Heart left ventricle (tissue), 16 donors: ENCODE results near the gene CFB. TPM values are rescaled to one million over a fixed set of nuclear protein-coding genes. Genes with fewer than 3 reads are reported as not detected.
"Not testable (repeated sequence)": the region's sequence is repeated elsewhere in the genome, so short reads cannot be mapped to it uniquely, and the experiment has no call there.

Experiments used
- ATAC-seq, 4 donors: fragments of 200-7000 bp; cut with Tn5 transposase; one replicate each; pipeline ENCODE4 v1.9.1; 2020 to 2022; ENCODE audit warnings: moderate library complexity in 4 of 4, mild to moderate bottlenecking in 3 of 4, moderate number of reproducible peaks in 1 of 4
- DNase-seq, 5 donors: peaks; one replicate each; pipeline ENCODE4 v3.0.0-alpha.2; 2020
- H3K27ac ChIP-seq, 12 donors: fragments of 200-600 bp; sonication (generic) in 4 of 12; one replicate each; pipeline versions ENCODE4 v1.5.0 to v1.8.0; 2016 to 2022; ENCODE audit warnings: mild to moderate bottlenecking in 2 of 12
- H3K27me3 ChIP-seq, 9 donors: fragments of 200-600 bp; sonication (generic) in 2 of 9; one replicate each; pipeline versions ENCODE4 v1.5.1 to v1.8.0; 2016 to 2022; ENCODE audit warnings: mild to moderate bottlenecking in 3 of 9
- H3K36me3 ChIP-seq, 9 donors: fragments of 200-600 bp; sonication (generic) in 2 of 9; one replicate each; pipeline versions ENCODE4 v1.5.0 to v1.8.0; 2018 to 2022; ENCODE audit warnings: mild to moderate bottlenecking in 2 of 9
- H3K4me1 ChIP-seq, 12 donors: fragments of 200-600 bp; sonication (generic) in 4 of 12; one replicate each; pipeline versions ENCODE4 v1.5.0 to v1.8.0; 2016 to 2022; ENCODE audit warnings: mild to moderate bottlenecking in 3 of 12
- H3K4me3 ChIP-seq, 12 donors: fragments of 200-600 bp; sonication (generic) in 4 of 12; one replicate each; pipeline versions ENCODE4 v1.5.0 to v1.8.0; 2017 to 2022; ENCODE audit warnings: mild to moderate bottlenecking in 9 of 12, moderate library complexity in 4 of 12
- H3K9me3 ChIP-seq, 12 donors: fragments of 200-600 bp; sonication (generic) in 4 of 12; one replicate each; pipeline versions ENCODE4 v1.5.0 to v1.8.0; 2016 to 2022; ENCODE audit warnings: mild to moderate bottlenecking in 1 of 12
- POLR2A ChIP-seq, 2 donors: fragments of 450-650 bp; IDR thresholded peaks; one replicate each; pipeline ENCODE4 v1.6.1; 2017; ENCODE audit warnings: antibody characterized with exemption in 2 of 2, mild to moderate bottlenecking in 2 of 2, moderate library complexity in 2 of 2
- WGBS, 4 donors: extraction: QIAGEN DNeasy Blood & Tissue Kit in 2 of 4; methylation state at CpG; one replicate each; pipeline versions ENCODE4 v1.1.5 to v1.1.7; 2013 to 2018; 5-methylcytosine and 5-hydroxymethylcytosine counted together
- intact Hi-C, 10 donors: fragments of 100-400 bp; cut with DNase I; formaldehyde crosslinking; loops; one replicate each; pipeline versions ENCODE4 v1.11.1 to v1.14.2; 2022
- polyA plus RNA-seq, 2 donors: library from polyadenylated mRNA; stranded (reverse); fragments of 200-250 nt; gene quantifications; one replicate each; pipeline ENCODE4 v1.2.3, GENCODE V29; 2013
- total RNA-seq, 9 donors: library from RNA; depleted of rRNA in 2 of 9; stranded (reverse); fragments of >200 nt in 2 of 9; fragmentation: NEBNext Ultra II Directional in 3 of 9; extraction: Animal tissue kit (Norgen Biotek cat#: 25700) in 3 of 9; gene quantifications; one replicate each; pipeline versions ENCODE4 v1.1.0 to v1.2.4, GENCODE V29; 2016 to 2023
- TF ChIP-seq, protein P1 (sequence below), 12 donors: fragments of 200-600 bp; sonication (generic) in 4 of 12; IDR thresholded peaks; one replicate each; pipeline versions ENCODE4 v1.5.0 to v1.8.0; 2018 to 2022; ENCODE audit warnings: antibody characterized with exemption in 12 of 12, mild to moderate bottlenecking in 5 of 12
- donor health status: ischemic (EF 13 %, LVEDD 7.1; RV severe dilation, severe dysfunction).
- donor health status: healthy with polysubstance abuse.
- donor health status: DM: no; HTN: yes; CAD: no.
- donor health status: DM: no; HTN: no; CAD: no.
- donor health status: ischemic (EF 25% LVEDD 6.9; RV normal size, moderate dysfunction).
- donor health status: ischemic (EF 25% LVEDD 5.7; RV mildly dilated, moderate dysfunction).
- donor health status: healthy.
- donor health status: DM: yes; HTN: yes; CAD: no.
- donor health status: ischemic (EF 35%, LVEDD 5.7; RV mildly dilated, moderate dysfunction).
- donor health status: nonischemic (EF 11% LVEDD 7.7; RV severe dilation, severe dysfunction).
- donor health status: DM: yes; HTN: yes; CAD: no.
- donor health status: PGD.
- donor health status: ischemic (EF 29% LVEDD 5.4; RV normal size, mild dysfunction).
- donor health status: nonischemic (EF 23%, LVEDD 6.1; RV moderate dilation, normal function).

The CFB gene
- total and polyA plus RNA-seq, 11 donors, result 3.0 to 151 (median 5.3) TPM

DNA sequence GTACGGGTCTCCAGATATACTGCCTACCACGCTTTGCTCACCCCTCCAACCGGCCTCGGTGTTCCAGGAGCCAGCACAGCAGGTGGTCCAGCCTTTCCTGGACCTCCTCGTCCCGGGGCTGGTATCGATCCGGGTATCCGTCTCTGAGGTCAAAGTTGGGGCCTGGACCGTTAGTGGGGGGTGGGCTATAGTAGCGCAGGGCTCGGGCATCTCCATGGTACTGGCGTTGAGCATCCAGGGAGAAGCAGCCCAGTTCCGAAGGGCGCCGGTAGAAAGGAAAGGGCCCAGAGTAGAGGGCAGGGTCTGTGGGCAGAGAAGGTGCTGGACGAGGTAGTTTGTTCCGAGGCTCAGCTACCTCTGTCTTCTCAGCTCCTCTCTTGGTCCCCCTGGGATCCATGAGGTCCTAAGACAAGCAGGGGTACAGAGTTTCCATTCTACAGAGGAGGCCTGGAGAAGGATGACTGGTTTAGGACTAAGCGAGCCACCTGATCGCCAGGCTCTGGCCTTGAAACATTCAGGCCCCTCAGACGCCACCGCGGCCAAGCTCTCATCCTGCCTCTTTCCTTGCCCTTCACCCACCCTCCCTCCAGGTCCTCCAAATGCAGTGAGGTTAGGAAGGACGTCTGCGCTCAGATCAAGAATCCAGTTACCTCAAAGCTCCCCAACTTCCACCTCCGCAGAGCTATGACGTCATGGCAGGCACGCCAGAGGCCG, 25.5 kb downstream of the CFB start:
- Histone ChIP-seq H3K4me1 (peaks cover 0 to 33% (median 24%) of the 10 kb centered on the region in 12 donors), H3K4me3 (peak overlapping the region; percentile 56 to 87 (median 70)), H3K27me3 (no peaks in the 10 kb centered on the region), H3K9me3 (no peaks in the 10 kb centered on the region), H3K27ac (peak overlapping the region; percentile 77 to 98 (median 94)), H3K36me3 (peaks cover 0 to 52% (median 39%) of the 10 kb centered on the region in 9 donors)
- 26 to 31% (median 28%) methylated on average over 26 to 29 of the region's 29 CpGs for WGBS, 4 donors
- TF ChIP-seq, protein P1, sequence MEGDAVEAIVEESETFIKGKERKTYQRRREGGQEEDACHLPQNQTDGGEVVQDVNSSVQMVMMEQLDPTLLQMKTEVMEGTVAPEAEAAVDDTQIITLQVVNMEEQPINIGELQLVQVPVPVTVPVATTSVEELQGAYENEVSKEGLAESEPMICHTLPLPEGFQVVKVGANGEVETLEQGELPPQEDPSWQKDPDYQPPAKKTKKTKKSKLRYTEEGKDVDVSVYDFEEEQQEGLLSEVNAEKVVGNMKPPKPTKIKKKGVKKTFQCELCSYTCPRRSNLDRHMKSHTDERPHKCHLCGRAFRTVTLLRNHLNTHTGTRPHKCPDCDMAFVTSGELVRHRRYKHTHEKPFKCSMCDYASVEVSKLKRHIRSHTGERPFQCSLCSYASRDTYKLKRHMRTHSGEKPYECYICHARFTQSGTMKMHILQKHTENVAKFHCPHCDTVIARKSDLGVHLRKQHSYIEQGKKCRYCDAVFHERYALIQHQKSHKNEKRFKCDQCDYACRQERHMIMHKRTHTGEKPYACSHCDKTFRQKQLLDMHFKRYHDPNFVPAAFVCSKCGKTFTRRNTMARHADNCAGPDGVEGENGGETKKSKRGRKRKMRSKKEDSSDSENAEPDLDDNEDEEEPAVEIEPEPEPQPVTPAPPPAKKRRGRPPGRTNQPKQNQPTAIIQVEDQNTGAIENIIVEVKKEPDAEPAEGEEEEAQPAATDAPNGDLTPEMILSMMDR (IDR thresholded peaks at IDR 0.05), result no peak
- no peak for TF ChIP-seq POLR2A (IDR thresholded peaks at IDR 0.05)
- ATAC-seq (peak in 1 of 4 donors; percentile 0), DNase-seq (peak in 1 of 5 donors; percentile 15)
- intact Hi-C loops, result loop anchor here in 1 of 10 donors (1.0 kb wide), 1 partner anchor 12 kb away; the partner anchor contains the start of gene SKIC2

DNA sequence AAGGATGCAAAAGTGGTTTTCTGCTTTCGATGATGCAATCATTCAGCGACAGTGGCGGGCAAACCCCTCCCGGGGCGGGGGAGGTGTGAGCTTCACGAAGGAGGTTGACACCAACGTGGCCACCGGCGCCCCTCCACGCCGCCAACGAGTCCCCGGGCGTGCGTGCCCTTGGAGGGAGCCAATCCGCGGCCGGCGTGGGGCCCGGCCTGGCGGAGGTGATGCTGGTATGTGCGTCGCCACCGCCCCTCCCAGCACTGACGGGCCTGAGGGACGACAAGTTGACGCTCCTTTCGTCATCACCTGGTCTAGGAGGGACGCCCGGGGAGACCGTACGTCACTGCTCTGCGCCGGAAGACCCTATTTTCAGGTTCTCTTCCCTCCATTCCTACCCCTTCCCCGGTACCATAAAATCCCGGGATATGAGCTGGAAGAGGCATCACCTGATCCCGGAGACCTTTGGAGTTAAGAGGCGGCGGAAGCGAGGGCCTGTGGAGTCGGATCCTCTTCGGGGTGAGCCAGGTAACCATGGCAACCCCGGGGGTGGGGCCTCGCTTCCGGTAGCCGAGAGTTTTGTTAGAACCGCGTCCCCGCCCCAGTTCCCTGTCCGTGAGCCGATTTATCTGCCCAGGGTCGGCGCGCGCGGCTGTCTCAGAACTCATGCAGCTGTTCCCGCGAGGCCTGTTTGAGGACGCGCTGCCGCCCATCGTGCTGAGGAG, 26.3 kb downstream of the CFB start, which contains the start of gene DXO:
TSS of gene DXO (minus strand) at position 146 of the 716 bp plus-strand sequence. CDS start 463 bp downstream, outside the sequence.
- intact Hi-C loops, result loop anchor here in 3 of 10 donors (1.0 kb wide), 1 partner anchor 13 kb away; the partner anchor contains the start of gene SKIC2 (in 3 of the 3)
- H3K36me3 ChIP-seq, result peaks cover 0 to 47% (median 32%) of the 10 kb centered on the region in 9 donors

DNA sequence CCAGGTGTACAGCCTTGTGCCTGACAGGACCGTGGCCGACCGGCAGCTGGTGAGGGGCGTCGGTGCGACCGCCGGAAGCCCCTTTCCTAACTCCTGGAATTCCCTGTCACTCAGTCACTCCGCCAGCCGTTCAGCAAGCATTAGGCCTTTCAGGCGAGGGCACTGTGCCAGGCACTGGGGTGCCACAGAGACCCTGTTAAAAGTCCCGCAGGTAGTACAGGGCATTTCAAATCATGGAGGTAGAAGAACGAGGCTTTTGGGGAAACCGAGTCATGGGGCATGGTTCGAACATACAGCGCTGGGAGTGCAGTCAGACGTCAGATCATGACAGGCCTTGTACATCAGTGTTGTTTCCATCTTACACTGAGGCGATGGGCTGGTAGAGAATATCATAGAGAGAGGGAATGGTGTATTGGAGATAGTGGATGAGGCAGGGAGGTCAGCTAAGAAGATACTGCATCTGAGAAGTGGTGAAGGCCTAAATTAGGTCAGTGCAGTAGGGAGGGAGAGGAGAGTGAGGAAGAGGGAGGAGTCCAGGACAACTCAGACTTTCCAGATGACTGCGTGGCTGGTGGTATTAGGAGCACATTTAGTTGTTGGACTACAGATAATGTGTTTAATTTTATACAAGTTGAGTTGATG, 26.9 kb downstream of the CFB start:
- H3K4me3 ChIP-seq, result peak overlapping the region; percentile 56 to 87 (median 70)
- TF ChIP-seq, protein P1 (IDR thresholded peaks at IDR 0.05), result no peak
- TF ChIP-seq POLR2A (IDR thresholded peaks at IDR 0.05), result no peak
- peaks cover 0 to 33% (median 24%) of the 10 kb centered on the region in 12 donors for H3K4me1 ChIP-seq
- DNase-seq, result peak in 1 of 5 donors; percentile 29
- peak overlapping the region; percentile 77 to 98 (median 94) for H3K27ac ChIP-seq
- H3K27me3 ChIP-seq, result no peaks in the 10 kb centered on the region
- H3K9me3 ChIP-seq, result no peaks in the 10 kb centered on the region
- 6 to 13% (median 8%) methylated on average over 11 to 19 of the region's 19 CpGs for WGBS, 4 donors
- intact Hi-C loops, result loop anchor here in 2 of 10 donors (1.0 kb wide), 1 partner anchor 14 kb away; the partner anchor contains the start of gene SKIC2 (in 2 of the 2)
- ATAC-seq, result peak in 1 of 4 donors; percentile 19
- H3K36me3 ChIP-seq, result peaks cover 0 to 40% (median 25%) of the 10 kb centered on the region in 9 donors

More for the DNA sequence above, 26.3 kb downstream of the CFB start, which contains the start of gene DXO:
- Histone ChIP-seq H3K9me3 (no peaks in the 10 kb centered on the region), H3K4me3 (peak within 1 kb of the TSS; percentile 56 to 87 (median 70)), H3K27ac (peak within 1 kb of the TSS; percentile 77 to 98 (median 94)), H3K27me3 (no peaks in the 10 kb centered on the region), H3K4me1 (peaks cover 0 to 33% (median 24%) of the 10 kb centered on the region in 12 donors)
- peak; percentile 96 to 98 (median 97) for DNase-seq
- WGBS, 4 donors, result 0% methylated on average over 28 to 62 of the region's 62 CpGs
- peak; percentile 94 to 96 (median 95) for ATAC-seq
- TF ChIP-seq POLR2A (IDR thresholded peaks at IDR 0.05), result peak in 1 of 2 donors; percentile 60
- TF ChIP-seq, protein P1 (IDR thresholded peaks at IDR 0.05), result no peak

DNA sequence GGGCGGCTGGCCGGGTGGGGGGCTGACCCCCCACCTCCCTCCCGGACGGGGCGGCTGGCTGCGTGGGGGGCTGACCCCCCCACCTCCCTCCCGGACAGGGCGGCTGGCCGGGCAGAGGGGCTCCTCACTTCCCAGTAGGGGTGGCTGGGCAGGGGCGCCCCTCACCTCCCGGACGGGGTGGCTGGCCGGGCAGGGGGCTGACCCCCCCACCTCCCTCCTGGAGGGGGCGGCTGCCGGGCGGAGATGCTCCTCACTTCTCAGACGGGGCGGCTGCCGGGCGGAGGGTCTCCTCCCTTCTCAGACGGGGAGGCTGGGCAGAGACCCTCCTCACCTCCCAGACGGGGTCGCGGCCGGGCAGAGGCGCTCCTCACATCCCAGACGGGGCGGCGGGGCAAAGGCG, 30.2 kb downstream of the CFB start:
- intact Hi-C loops, H3K4me3 ChIP-seq, H3K9me3 ChIP-seq, H3K27me3 ChIP-seq, H3K27ac ChIP-seq, ATAC-seq: not testable (repeated sequence)
- peaks cover 0 to 23% (median 18%) of the 10 kb centered on the region in 9 donors for H3K36me3 ChIP-seq
- peaks cover 0 to 23% (median 18%) of the 10 kb centered on the region in 12 donors for H3K4me1 ChIP-seq
- WGBS, 4 donors, result 89 to 97% (median 94%) methylated on average over 14 to 30 of the region's 30 CpGs
- peak in 1 of 5 donors; percentile 21 for DNase-seq
